Liver (tissue), 9 donors: Measurements from ENCODE around the gene AEBP1. TPM values are rescaled to one million over a fixed set of nuclear protein-coding genes. Genes with fewer than 3 reads are reported as not detected.

Source experiments
- DNase-seq: peaks from one replicate; pipeline ENCODE4 v3.0.0-alpha.2; 2017; ENCODE audit warnings: low spot score
- H3K27ac ChIP-seq, 2 donors: one replicate each; pipeline ENCODE4 v1.7.0; 2013; ENCODE audit warnings: inconsistent platforms in 2 of 2, low read length in 2 of 2, control low read depth in 1 of 2, low read depth in 1 of 2, mild to moderate bottlenecking in 1 of 2
- H3K27me3 ChIP-seq, 4 donors: one replicate each; pipeline versions ENCODE4 v1.6.1 to v1.7.0; 2013; ENCODE audit warnings: low read length in 3 of 4, inconsistent platforms in 1 of 4, mild to moderate bottlenecking in 1 of 4, moderate library complexity in 1 of 4; ENCODE audit not compliant: control insufficient read depth in 4 of 4, insufficient read depth in 4 of 4
- H3K36me3 ChIP-seq, 4 donors: one replicate each; pipeline versions ENCODE4 v1.6.1 to v1.7.0; 2013; ENCODE audit warnings: low read length in 3 of 4, mild to moderate bottlenecking in 3 of 4, low read depth in 1 of 4, moderate library complexity in 1 of 4; ENCODE audit not compliant: control insufficient read depth in 4 of 4, insufficient read depth in 3 of 4
- H3K4me1 ChIP-seq, 4 donors: one replicate each; pipeline versions ENCODE4 v1.6.1 to v1.7.0; 2013; ENCODE audit warnings: low read length in 3 of 4, mild to moderate bottlenecking in 3 of 4, moderate library complexity in 1 of 4; ENCODE audit not compliant: control insufficient read depth in 4 of 4, insufficient read depth in 4 of 4
- H3K4me3 ChIP-seq, 3 donors: one replicate each; pipeline versions ENCODE4 v1.6.1 to v1.7.0; 2013; ENCODE audit warnings: low read length in 3 of 3, control low read depth in 1 of 3, low read depth in 1 of 3, mild to moderate bottlenecking in 1 of 3
- H3K9ac ChIP-seq, 2 donors: one replicate each; pipeline ENCODE4 v1.7.0; 2013; ENCODE audit warnings: low read length in 2 of 2, mild to moderate bottlenecking in 2 of 2, moderate library complexity in 2 of 2, control low read depth in 1 of 2, low read depth in 1 of 2
- H3K9me3 ChIP-seq, 4 donors: one replicate each; pipeline versions ENCODE4 v1.6.1 to v1.7.0; 2013; ENCODE audit warnings: low read length in 3 of 4; ENCODE audit not compliant: control insufficient read depth in 4 of 4
- ATF3 ChIP-seq: IDR thresholded peaks from 2 replicates; pipeline ENCODE4 v1.6.1; 2016; ENCODE audit warnings: antibody characterized with exemption
- EGR1 ChIP-seq, 2 donors: IDR thresholded peaks; 2 replicates each; pipeline ENCODE4 v1.6.1; 2016 to 2018; ENCODE audit warnings: antibody characterized with exemption in 2 of 2, low read depth in 2 of 2
- FOXA1 ChIP-seq: IDR thresholded peaks from 2 replicates; pipeline ENCODE4 v1.6.1; 2016; ENCODE audit warnings: antibody characterized with exemption
- FOXA2 ChIP-seq: IDR thresholded peaks from 2 replicates; pipeline ENCODE4 v1.6.1; 2016; ENCODE audit warnings: antibody characterized with exemption
- GABPA ChIP-seq, 2 donors: IDR thresholded peaks in 1 of 2; conservative IDR thresholded peaks in 1 of 2; 2 replicates each; pipeline ENCODE4 v1.6.1; 2016; ENCODE audit warnings: antibody characterized with exemption in 2 of 2, mild to moderate bottlenecking in 1 of 2, moderate library complexity in 1 of 2
- HNF4A ChIP-seq, 2 donors: conservative IDR thresholded peaks; 2 replicates each; pipeline ENCODE4 v1.6.1; 2016; ENCODE audit warnings: antibody characterized with exemption in 2 of 2, mild to moderate bottlenecking in 2 of 2
- HNF4G ChIP-seq: IDR thresholded peaks from 2 replicates; pipeline ENCODE4 v1.6.1; 2016; ENCODE audit warnings: antibody characterized with exemption
- JUND ChIP-seq, 2 donors: IDR thresholded peaks; 2 replicates each; pipeline ENCODE4 v1.6.1; 2016; ENCODE audit warnings: antibody characterized with exemption in 2 of 2
- MAX ChIP-seq: IDR thresholded peaks from 2 replicates; pipeline ENCODE4 v1.6.1; 2016; ENCODE audit warnings: antibody characterized with exemption
- NR2F2 ChIP-seq: IDR thresholded peaks from 2 replicates; pipeline ENCODE4 v1.6.1; 2016; ENCODE audit warnings: antibody characterized with exemption
- RAD21 ChIP-seq, 2 donors: IDR thresholded peaks; 2 replicates each; pipeline ENCODE4 v1.6.1; 2016; ENCODE audit warnings: antibody characterized with exemption in 2 of 2, mild to moderate bottlenecking in 2 of 2
- REST ChIP-seq: IDR thresholded peaks from 2 replicates; pipeline ENCODE4 v1.6.1; 2016; ENCODE audit warnings: antibody characterized with exemption, mild to moderate bottlenecking
- RXRA ChIP-seq, 2 donors: IDR thresholded peaks; 2 replicates each; pipeline ENCODE4 v1.6.1; 2017 to 2018; ENCODE audit warnings: antibody characterized with exemption in 2 of 2, mild to moderate bottlenecking in 1 of 2
- SP1 ChIP-seq: IDR thresholded peaks from 2 replicates; pipeline ENCODE4 v1.6.1; 2018; ENCODE audit warnings: antibody characterized with exemption, mild to moderate bottlenecking
- TAF1 ChIP-seq: conservative IDR thresholded peaks from 2 replicates; pipeline ENCODE4 v1.6.1; 2016; ENCODE audit warnings: antibody characterized with exemption, mild to moderate bottlenecking
- YY1 ChIP-seq: IDR thresholded peaks from 2 replicates; pipeline ENCODE4 v1.6.1; 2016; ENCODE audit warnings: antibody characterized with exemption, mild to moderate bottlenecking
- ZBTB33 ChIP-seq: IDR thresholded peaks from 2 replicates; pipeline ENCODE4 v1.6.1; 2016; ENCODE audit warnings: antibody characterized with exemption
- WGBS: extraction: QIAGEN DNeasy Blood & Tissue Kit; methylation state at CpG from one replicate; pipeline ENCODE4 v1.1.7; 2013; 5-methylcytosine and 5-hydroxymethylcytosine counted together
- polyA plus RNA-seq, 2 donors: library from polyadenylated mRNA; stranded (reverse) in 1 of 2; unstranded in 1 of 2; fragments of 200-250 nt in 1 of 2; fragments of >200 nt in 1 of 2; fragmentation: Nextera tagmentation in 1 of 2; extraction: Ambion mirVana in 1 of 2; gene quantifications; one replicate each; pipeline versions ENCODE4 v1.2.1 to v1.2.3, GENCODE V29; 2013 to 2015
- total RNA-seq, 2 donors: library from RNA; depleted of rRNA; stranded (reverse); fragments of >200 nt; gene quantifications; one replicate each; pipeline ENCODE4 v1.2.3, GENCODE V29; 2014
- donor health status: healthy.
- donor health status: healthy.
- donor health status: healthy.
- donor health status: healthy.
- donor health status: healthy.

AEBP1 gene
- total and polyA plus RNA-seq, 4 donors = 3.4 to 13.3 (median 7.7) TPM

GRCh38 chr7:44117801-44118429, 13.8 kb downstream of the AEBP1 start:
- Histone ChIP-seq H3K4me1 (peaks cover 3 to 15% (median 10%) of the 10 kb centered on the region in 4 donors), H3K4me3 (no peak overlapping the region), H3K36me3 (peaks cover 6 to 49% (median 23%) of the 10 kb centered on the region in 4 donors), H3K27ac (no peak overlapping the region), H3K9me3 (no peaks in the 10 kb centered on the region), H3K9ac (no peak overlapping the region), H3K27me3 (no peaks in the 10 kb centered on the region)
- TF ChIP-seq RAD21 (IDR thresholded peaks at IDR 0.05) (no peak), ZBTB33 (no peak), ATF3 (no peak), HNF4G (no peak), MAX (no peak), EGR1 (IDR thresholded peaks at IDR 0.05; ENCODE audit: low read depth in 2 of 2) (no peak), GABPA (IDR thresholded peaks at IDR 0.05 in 1 of 2, conservative IDR thresholded peaks at IDR 0.05 in 1 of 2) (no peak)
- DNase-seq = no peak
- WGBS = 96% methylated on average over 13 of the region's 13 CpGs

GRCh38 chr7:44119829-44120380, 15.8 kb downstream of the AEBP1 start:
- H3K9me3 ChIP-seq = no peaks in the 10 kb centered on the region
- no peak for TF ChIP-seq YY1
- no peak for TF ChIP-seq FOXA2
- no peak for TF ChIP-seq JUND (IDR thresholded peaks at IDR 0.05)
- no peak for TF ChIP-seq ATF3
- TF ChIP-seq RXRA (IDR thresholded peaks at IDR 0.05) = no peak
- no peak for TF ChIP-seq HNF4G
- no peak for TF ChIP-seq EGR1 (IDR thresholded peaks at IDR 0.05; ENCODE audit: low read depth in 2 of 2)
- TF ChIP-seq ZBTB33 = no peak
- no peak for DNase-seq
- peaks cover 5 to 20% (median 14%) of the 10 kb centered on the region in 4 donors for H3K4me1 ChIP-seq
- H3K27ac ChIP-seq = no peak overlapping the region
- WGBS = 94% methylated on average over 8 of the region's 8 CpGs
- H3K27me3 ChIP-seq = no peaks in the 10 kb centered on the region
- H3K4me3 ChIP-seq = no peak overlapping the region
- H3K9ac ChIP-seq = no peak overlapping the region
- H3K36me3 ChIP-seq = peaks cover 6 to 44% (median 22%) of the 10 kb centered on the region in 4 donors

- Histone ChIP-seq H3K36me3 (peaks cover 5 to 40% (median 19%) of the 10 kb centered on the region in 4 donors), H3K9ac (no peak overlapping the region), H3K27me3 (no peaks in the 10 kb centered on the region), H3K4me1 (peaks cover 8 to 24% (median 14%) of the 10 kb centered on the region in 4 donors), H3K27ac (no peak overlapping the region), H3K9me3 (no peaks in the 10 kb centered on the region), H3K4me3 (no peak overlapping the region)
- WGBS = 95% methylated on average over 6 of the region's 6 CpGs
- no peak for DNase-seq
- no peak for TF ChIP-seq GABPA (IDR thresholded peaks at IDR 0.05 in 1 of 2, conservative IDR thresholded peaks at IDR 0.05 in 1 of 2)
- TF ChIP-seq ATF3 = no peak
- TF ChIP-seq RAD21 (IDR thresholded peaks at IDR 0.05) = no peak
- TF ChIP-seq JUND (IDR thresholded peaks at IDR 0.05) = no peak
- no peak for TF ChIP-seq TAF1
- no peak for TF ChIP-seq FOXA1
- no peak for TF ChIP-seq YY1
- no peak for TF ChIP-seq SP1
- TF ChIP-seq FOXA2 = no peak
- no peak for TF ChIP-seq MAX
- no peak for TF ChIP-seq HNF4A (conservative IDR thresholded peaks at IDR 0.05)
- TF ChIP-seq NR2F2 = no peak
- TF ChIP-seq REST = no peak
- TF ChIP-seq EGR1 (IDR thresholded peaks at IDR 0.05; ENCODE audit: low read depth in 2 of 2) = no peak
Observed at GRCh38 chr7:44120395-44120794, 16.2 kb downstream of the AEBP1 start.
